Renal cortical epithelial cell (primary cell): ENCODE data around the gene CDH6. TPM values are rescaled to one million over a fixed set of nuclear protein-coding genes. Genes with fewer than 3 reads are reported as not detected.
"Not testable (repeated sequence)": the region's sequence is repeated elsewhere in the genome, so short reads cannot be mapped to it uniquely, and the experiment has no call there.

Source experiments
- DNase-seq: peaks from one replicate; pipeline ENCODE4 v3.0.0-alpha.2; 2011; ENCODE audit warnings: low read depth
- total RNA-seq: library from RNA; depleted of rRNA; stranded (reverse); fragments of >200 nt; gene quantifications from 2 replicates; pipeline ENCODE4 v1.2.3, GENCODE V29; 2014

Gene CDH6
- total RNA-seq, 1 donor from 2014 or later, result 416 TPM

GRCh38 chr5:31328040-31328733 is 134.7 kb downstream of the CDH6 start:
- DNase-seq, result no peak

- no peak for DNase-seq
Observed at GRCh38 chr5:31329715-31330114, 136.2 kb downstream of the CDH6 start.

- no peak for DNase-seq
Observed at GRCh38 chr5:31332160-31332559, 138.7 kb downstream of the CDH6 start.

- no peak for DNase-seq
Observed at GRCh38 chr5:31333475-31333874, 140.0 kb downstream of the CDH6 start.

- DNase-seq, result no peak
Observed at GRCh38 chr5:31334061-31334860, 140.8 kb downstream of the CDH6 start.

- DNase-seq, result no peak
Observed at GRCh38 chr5:31335456-31335855, 142.0 kb downstream of the CDH6 start.

- DNase-seq, result no peak
Observed at GRCh38 chr5:31343946-31344345, 150.5 kb downstream of the CDH6 start.

GRCh38 chr5:31346896-31347551 is 153.5 kb downstream of the CDH6 start:
- no peak for DNase-seq

GRCh38 chr5:31347552-31347905 is 154.0 kb downstream of the CDH6 start:
- no peak for DNase-seq

- no peak for DNase-seq
Observed at GRCh38 chr5:31350395-31350794, 156.9 kb downstream of the CDH6 start.

GRCh38 chr5:31355337-31355736 is 161.9 kb downstream of the CDH6 start:
- no peak for DNase-seq

- DNase-seq, result no peak
Observed at GRCh38 chr5:31357038-31357437, 163.6 kb downstream of the CDH6 start.

- DNase-seq, result no peak
Observed at GRCh38 chr5:31359839-31360238, 166.4 kb downstream of the CDH6 start.

- peak; percentile 72 for DNase-seq
Observed at GRCh38 chr5:31361234-31361633, 167.7 kb downstream of the CDH6 start.

- not testable (repeated sequence) for DNase-seq
Observed at GRCh38 chr5:31361704-31362528, 168.4 kb downstream of the CDH6 start.

GRCh38 chr5:31362529-31362900 is 169.0 kb downstream of the CDH6 start:
- no peak for DNase-seq

GRCh38 chr5:31362931-31363568 is 169.6 kb downstream of the CDH6 start:
- peak; percentile 26 for DNase-seq

GRCh38 chr5:31364881-31365636 is 171.6 kb downstream of the CDH6 start:
- no peak for DNase-seq

GRCh38 chr5:31365776-31366175 is 172.3 kb downstream of the CDH6 start:
- DNase-seq, result no peak

- DNase-seq, result peak; percentile 76
Observed at GRCh38 chr5:31366941-31367340, 173.5 kb downstream of the CDH6 start.

GRCh38 chr5:31372124-31372523 is 178.6 kb downstream of the CDH6 start:
- no peak for DNase-seq
